OCI-LY7 (cell line): ENCODE measurements around the gene B9D2.

Source experiments
- EZH2phosphoT487 ChIP-seq: fragments of 200-600 bp; sonication (generic); IDR thresholded peaks from 2 replicates; pipeline ENCODE4 v1.6.1; 2018; ENCODE audit warnings: low read depth, borderline replicate concordance, mild to moderate bottlenecking, mixed run types, antibody characterized with exemption, low read length, moderate library complexity, mixed read lengths
- TF ChIP-seq, protein P1 (sequence below): fragments of 200-600 bp; sonication (generic); conservative IDR thresholded peaks from 2 replicates; pipeline ENCODE4 v1.5.1; 2014; ENCODE audit warnings: mild to moderate bottlenecking, antibody characterized with exemption, low read length, moderate library complexity, mixed read lengths

DNA sequence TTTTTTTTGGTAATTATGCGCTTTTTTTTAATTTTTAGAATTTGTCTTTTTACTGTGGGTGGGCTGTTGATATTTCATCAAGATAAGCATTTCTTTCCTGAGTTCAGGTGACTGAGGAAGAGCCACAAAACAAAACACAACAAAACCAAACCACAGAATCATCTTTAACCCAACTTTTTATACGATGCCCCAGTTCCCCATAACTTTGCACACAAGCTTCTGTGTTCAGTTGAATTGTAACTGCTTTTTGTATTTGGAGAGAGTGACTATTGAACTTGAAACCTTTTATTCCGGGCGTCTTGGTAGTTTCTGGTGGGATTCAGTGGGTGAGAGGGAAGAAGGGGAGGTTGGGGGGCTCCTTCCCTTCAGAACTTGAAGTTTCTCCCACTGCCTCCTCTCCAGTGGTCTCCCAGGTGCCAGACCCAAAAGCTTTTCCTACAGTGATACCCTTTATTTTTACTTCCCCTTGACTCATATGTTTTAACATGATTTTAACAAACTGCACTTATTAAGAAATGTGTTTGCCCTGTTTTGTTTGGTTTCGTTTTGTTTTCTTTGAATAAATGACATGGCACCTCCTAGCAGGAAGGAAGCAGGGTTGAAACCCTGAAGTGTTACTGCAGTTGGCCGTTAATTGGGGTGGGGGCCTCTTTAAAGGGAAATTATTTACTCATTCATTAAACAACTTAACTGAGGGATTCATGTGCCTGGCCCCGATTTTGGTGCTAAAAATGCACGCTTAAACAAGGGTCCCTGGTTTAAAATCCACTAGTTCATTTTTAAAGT, 56.7 kb downstream of the B9D2 start:
- TF ChIP-seq, protein P1, sequence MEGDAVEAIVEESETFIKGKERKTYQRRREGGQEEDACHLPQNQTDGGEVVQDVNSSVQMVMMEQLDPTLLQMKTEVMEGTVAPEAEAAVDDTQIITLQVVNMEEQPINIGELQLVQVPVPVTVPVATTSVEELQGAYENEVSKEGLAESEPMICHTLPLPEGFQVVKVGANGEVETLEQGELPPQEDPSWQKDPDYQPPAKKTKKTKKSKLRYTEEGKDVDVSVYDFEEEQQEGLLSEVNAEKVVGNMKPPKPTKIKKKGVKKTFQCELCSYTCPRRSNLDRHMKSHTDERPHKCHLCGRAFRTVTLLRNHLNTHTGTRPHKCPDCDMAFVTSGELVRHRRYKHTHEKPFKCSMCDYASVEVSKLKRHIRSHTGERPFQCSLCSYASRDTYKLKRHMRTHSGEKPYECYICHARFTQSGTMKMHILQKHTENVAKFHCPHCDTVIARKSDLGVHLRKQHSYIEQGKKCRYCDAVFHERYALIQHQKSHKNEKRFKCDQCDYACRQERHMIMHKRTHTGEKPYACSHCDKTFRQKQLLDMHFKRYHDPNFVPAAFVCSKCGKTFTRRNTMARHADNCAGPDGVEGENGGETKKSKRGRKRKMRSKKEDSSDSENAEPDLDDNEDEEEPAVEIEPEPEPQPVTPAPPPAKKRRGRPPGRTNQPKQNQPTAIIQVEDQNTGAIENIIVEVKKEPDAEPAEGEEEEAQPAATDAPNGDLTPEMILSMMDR, result no peak
- TF ChIP-seq EZH2phosphoT487, result no peak
